B cell (primary cell): Measurements from ENCODE around the gene WNT16.

Experiments used
- EZH2 ChIP-seq: IDR thresholded peaks from 2 replicates; pipeline ENCODE4 v1.6.1; 2012; ENCODE audit warnings: borderline replicate concordance, low read depth, mild to moderate bottlenecking, moderate library complexity, low read length; ENCODE audit not compliant: insufficient read depth, poor library complexity, severe bottlenecking
- TF ChIP-seq, protein P1 (sequence below): fragments of 200-600 bp; IDR thresholded peaks from one replicate; pipeline ENCODE4 v1.8.0; 2022; ENCODE audit warnings: antibody characterized with exemption, mild to moderate bottlenecking

DNA sequence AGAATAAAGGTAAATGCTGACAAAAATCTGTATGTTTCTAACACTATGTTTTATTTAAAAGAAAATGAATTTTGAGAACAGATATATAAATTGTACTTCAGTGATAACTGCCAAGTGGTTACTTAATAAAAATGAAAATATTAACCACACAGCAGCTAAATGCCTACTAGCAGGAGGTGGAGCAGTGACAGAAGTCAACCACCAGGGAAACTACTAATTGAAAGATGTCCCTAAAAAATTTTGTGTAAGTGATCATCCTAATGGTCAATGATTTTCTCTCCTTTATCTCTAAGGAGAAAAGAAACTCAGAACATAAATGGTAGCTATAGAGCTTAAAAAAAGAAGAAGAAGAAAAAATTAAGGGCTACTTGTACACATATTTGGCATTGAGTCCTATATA, 22.9 kb downstream of the WNT16 start:
- TF ChIP-seq, protein P1, sequence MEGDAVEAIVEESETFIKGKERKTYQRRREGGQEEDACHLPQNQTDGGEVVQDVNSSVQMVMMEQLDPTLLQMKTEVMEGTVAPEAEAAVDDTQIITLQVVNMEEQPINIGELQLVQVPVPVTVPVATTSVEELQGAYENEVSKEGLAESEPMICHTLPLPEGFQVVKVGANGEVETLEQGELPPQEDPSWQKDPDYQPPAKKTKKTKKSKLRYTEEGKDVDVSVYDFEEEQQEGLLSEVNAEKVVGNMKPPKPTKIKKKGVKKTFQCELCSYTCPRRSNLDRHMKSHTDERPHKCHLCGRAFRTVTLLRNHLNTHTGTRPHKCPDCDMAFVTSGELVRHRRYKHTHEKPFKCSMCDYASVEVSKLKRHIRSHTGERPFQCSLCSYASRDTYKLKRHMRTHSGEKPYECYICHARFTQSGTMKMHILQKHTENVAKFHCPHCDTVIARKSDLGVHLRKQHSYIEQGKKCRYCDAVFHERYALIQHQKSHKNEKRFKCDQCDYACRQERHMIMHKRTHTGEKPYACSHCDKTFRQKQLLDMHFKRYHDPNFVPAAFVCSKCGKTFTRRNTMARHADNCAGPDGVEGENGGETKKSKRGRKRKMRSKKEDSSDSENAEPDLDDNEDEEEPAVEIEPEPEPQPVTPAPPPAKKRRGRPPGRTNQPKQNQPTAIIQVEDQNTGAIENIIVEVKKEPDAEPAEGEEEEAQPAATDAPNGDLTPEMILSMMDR, result peak; percentile 35
- TF ChIP-seq EZH2, result no peak
